HG03196 (cell line): ENCODE results near the gene WAPL.
A peak's percentile ranks its signal among the peaks of the same experiment; 100 is the strongest.
"Not testable (repeated sequence)": the region's sequence is repeated elsewhere in the genome, so short reads cannot be mapped to it uniquely, and the experiment has no call there.

Experiments used
- ATAC-seq: cut with Tn5 transposase; IDR thresholded peaks from one replicate; pipeline ENCODE4 v1.9.1; 2021; ENCODE audit not compliant: unreplicated experiment

Gene WAPL, protein sequence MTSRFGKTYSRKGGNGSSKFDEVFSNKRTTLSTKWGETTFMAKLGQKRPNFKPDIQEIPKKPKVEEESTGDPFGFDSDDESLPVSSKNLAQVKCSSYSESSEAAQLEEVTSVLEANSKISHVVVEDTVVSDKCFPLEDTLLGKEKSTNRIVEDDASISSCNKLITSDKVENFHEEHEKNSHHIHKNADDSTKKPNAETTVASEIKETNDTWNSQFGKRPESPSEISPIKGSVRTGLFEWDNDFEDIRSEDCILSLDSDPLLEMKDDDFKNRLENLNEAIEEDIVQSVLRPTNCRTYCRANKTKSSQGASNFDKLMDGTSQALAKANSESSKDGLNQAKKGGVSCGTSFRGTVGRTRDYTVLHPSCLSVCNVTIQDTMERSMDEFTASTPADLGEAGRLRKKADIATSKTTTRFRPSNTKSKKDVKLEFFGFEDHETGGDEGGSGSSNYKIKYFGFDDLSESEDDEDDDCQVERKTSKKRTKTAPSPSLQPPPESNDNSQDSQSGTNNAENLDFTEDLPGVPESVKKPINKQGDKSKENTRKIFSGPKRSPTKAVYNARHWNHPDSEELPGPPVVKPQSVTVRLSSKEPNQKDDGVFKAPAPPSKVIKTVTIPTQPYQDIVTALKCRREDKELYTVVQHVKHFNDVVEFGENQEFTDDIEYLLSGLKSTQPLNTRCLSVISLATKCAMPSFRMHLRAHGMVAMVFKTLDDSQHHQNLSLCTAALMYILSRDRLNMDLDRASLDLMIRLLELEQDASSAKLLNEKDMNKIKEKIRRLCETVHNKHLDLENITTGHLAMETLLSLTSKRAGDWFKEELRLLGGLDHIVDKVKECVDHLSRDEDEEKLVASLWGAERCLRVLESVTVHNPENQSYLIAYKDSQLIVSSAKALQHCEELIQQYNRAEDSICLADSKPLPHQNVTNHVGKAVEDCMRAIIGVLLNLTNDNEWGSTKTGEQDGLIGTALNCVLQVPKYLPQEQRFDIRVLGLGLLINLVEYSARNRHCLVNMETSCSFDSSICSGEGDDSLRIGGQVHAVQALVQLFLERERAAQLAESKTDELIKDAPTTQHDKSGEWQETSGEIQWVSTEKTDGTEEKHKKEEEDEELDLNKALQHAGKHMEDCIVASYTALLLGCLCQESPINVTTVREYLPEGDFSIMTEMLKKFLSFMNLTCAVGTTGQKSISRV (N-terminal part only)

DNA sequence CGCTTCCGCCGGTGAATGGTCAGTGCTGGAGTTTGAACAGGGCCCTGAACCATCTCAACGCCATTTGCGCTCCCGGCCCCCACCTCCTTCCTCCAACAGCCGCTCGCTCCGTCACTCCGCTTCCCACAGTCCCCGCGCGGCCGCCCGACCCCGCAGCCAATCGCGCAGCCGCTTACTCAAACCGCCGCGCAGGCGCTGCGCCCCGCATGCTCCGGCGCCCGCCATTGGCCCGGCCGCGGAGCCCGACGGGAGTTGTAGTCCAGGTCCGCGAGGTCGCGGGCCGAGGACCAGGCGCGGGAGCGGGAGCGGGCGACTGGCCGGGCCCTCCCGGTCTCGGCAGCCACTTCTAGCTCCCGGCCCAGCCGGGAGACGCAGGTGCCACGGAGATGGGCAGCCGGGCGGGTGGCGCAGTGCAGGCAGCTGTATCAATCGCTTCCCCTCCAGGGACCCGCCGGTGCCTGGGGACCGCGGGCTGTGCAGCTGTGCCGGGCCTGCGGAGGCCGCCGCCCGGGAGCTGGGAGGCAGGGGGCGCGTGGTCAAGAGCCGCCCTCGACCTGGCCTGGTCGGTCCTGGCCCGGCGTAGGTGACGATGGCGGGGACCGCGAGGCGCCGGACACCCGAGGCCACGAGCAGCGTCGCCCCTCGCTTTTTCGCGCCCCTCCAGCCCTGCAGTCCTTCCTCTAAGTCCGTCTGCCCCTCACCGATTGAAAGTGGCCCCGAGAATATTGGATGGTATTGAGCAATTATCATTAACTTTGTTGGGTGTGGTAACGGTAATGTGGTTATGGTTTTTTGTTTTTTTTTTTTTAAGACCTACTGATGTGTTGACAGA lies at the start of gene WAPL:
WAPL (minus strand) TSS at position 115 of the 832 bp plus-strand sequence. CDS start 3,723 bp downstream, outside the sequence.
- ATAC-seq = peak; percentile 94

DNA sequence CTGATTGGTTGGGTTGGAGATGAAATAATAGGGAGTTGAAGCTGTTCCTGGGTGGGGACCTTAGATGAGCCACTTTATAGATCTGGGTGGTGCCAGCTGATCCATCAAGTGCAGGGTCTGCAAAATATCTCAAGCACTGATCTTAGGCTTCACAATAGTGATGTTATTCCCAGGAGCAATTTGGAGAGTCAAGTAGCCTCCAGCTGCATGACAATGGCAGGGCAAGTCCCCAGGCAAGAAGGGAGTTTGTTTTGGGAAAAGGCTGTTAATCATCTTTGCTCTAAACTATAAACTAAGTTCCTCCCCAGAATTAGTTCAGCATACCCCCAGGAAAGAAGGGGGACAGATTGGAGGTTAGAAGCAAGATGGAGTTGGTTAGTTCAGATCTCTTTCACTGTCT lies 47.7 kb upstream of the WAPL start:
- ATAC-seq = no peak

DNA sequence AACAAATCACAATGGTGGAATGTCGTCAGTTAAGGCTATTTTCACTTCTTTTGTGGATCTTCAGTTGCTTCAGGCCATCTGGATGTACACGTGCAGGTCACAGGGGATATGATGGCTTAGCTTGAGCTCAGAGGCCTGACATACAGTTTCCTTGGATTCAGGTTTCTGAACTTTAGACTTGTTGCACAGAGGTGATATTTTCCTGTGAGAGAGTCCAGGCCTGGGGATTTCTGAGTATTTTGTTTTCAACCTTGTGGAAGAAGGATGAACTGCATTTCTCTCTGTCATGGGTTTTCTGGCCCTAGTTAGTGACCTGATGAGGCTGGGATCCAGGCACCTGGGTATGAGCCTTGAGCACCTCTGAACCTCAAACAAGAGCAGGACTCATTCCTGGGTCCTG lies 44.9 kb upstream of the WAPL start:
- ATAC-seq = not testable (repeated sequence)

DNA sequence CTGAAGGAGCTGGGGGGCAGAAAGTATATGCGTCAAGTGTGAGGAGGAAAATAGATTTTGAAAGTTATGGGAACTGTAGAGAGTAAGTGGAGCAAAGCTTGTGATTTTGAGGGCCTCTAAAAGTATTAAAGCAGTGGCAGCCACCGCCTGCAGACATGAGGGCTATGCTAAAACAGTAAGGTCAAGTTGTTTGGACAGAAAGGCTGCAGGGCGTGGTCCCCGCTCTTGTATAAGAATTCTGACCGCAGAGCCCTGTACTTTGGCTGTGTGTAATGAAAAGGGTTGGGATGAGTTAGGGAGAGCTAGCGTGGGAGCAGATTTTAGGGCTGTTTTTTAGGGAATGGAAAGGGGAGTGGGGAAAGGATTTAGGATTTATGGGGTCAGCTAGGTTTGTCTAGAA lies 41.7 kb upstream of the WAPL start:
- not testable (repeated sequence) for ATAC-seq

DNA sequence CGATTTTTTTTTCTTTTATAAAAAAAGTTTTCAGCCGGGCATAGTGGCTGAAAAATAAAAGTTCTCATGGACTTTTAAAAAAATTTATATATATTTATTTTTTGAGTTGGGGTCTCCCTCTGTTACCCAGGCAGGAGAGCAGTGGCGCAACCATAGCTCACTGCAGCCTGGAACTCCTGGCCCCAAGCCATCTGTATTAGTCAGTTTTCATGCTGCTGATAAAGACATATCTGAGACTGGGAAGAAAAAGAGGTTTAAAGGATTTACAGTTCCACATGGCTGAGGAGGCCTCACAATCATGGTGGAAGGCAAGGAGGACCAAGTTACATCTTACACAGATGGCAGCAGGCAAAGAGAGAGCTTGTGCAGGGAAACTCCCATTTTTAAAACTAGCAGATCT lies 37.1 kb upstream of the WAPL start:
- ATAC-seq = not testable (repeated sequence)

DNA sequence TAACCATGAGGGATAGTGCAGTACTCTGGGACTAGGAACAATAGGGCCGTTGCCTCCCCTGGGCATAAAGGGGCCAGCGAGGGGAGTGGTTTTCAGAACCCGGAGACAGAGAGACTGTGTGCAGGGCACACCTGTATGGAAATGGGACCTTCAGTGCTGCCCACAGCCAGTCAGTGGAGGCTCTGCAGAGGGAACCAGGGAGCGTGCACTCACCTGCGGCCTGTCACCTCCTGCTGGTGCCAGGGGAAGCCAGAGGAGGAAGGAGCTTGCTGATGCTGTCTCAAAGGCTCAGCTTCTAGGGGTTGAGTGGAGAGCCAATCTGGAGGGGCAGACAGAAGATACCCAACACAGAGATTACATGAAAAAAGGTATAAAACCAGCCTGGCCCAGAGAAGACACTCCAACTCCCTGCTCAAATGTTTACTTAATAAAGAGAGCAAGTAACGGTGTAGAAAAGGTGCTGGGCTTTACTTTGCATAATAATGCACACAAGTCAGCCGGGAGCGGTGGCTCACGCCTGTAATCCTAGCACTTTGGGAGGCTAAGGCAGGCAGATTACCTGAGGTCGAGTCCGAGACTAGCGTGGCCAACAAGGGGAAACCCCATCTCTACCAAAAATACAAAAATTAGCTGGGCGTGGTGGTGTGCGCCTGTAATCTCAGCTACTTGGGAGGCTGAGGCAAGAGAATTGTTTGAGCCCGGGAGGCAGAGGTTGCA lies 35.5 kb upstream of the WAPL start:
- no peak for ATAC-seq

DNA sequence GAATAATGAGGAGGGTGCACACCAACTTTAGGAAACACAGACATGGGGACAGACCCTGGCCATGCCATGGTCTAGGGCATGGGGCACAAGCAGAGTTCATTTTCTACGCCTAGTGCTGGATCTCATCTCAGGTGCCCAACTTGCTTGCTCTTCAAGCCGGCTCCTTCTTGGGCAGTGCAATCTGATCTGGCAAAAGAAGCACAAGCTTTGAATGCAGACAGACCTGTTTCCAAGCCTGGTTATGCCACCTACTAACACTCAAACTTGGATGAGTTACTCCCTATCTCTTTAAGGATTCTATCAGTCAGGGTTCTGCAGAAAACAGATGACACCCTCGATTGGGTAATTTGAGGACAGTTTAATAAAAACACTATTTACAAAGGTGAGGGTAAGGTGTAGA lies 34.9 kb upstream of the WAPL start:
- ATAC-seq = no peak

DNA sequence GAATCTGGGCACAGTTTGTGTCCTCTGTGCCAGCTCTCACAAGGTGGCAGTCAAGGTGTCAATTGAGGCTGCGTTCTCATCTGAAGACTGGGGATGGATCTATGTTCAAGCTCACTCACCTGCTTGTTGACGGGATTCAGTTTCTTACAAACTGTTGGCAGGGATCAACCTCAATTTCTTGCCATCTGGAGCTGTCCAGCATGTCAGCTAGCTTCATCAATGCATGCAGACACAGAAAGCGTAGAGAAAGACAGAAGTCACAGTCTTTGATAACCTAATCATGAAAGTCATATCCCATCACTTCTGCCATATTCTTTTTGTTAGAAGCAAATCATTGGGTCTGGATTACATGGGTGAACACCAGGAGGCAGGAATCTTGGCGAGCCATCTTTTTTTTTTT lies 32.0 kb upstream of the WAPL start:
- no peak for ATAC-seq

DNA sequence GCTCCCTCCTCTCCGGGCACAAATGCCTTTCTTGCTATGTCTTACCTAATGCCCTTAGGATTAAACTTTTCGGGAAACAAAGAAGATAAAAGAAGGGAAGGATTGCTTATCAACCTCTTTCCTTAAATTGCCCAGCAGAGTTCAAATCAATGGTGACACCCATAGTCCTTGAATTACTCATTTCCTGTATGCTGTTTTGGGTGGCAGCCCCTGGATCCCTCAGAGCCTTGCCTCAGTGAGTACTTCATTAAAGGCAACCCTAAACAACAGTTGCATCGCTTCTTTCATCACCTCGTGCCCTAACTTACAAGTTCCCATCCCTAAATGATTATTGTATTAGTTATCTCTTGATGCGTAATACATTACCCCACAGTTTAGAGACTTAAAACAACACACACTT lies 31.6 kb upstream of the WAPL start:
- ATAC-seq = no peak

DNA sequence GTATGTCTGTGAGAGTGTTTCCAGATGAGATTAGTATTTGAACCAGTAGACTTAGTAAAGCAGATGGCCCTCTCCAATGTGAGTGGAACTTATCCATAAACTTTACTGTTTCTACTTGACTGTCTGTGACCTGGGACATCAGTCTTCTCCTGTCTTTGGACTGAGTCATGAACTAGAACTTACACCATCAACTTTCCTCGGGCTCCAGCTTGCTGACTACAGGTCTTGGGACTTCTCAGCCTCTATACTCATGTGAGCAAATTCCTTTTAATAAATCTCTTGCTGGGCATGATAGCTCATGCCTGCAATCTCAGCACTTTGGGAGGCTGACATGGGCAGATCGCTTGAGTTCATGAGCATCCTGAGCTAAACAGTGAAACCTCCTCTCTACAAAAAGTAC lies 25.7 kb upstream of the WAPL start:
- no peak for ATAC-seq

DNA sequence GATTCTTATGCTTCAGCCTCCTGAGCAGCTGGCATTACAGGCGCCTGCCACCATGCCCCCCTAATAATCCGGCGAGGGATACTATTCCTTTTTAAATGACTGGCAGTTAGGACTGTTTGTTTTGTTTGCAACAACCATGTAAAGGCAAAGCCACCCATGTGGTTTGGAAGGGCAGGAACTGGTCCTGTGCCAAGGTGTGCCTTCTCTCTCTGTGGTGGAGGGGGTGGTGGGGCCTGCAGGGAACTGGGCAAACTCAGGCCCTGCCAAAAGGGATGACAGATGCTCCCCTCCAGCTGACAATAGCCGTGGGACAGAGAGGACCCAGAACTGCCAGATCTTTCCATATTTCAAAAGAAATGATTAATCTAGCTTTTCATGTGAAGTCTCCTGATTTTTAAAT lies 23.5 kb upstream of the WAPL start:
- no peak for ATAC-seq

DNA sequence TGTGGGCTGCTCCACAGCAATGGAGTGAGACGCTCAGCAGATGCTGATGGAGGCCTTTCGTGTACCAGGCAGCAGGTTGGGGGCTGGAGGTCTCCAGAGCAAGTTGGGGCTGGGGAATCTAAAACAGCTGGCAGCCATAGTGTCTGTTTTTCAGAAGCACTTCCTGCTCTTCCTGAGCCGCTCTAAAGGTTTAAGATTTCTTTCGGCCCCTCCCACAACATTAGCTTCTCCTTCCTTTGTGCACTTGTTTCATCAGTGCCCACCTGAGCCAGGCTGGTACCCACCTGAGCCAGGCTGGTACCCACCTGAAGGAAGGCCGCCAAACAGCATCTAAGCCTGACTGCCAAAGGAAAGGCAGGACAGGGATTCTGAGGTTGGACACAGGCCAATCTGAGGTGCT lies 18.4 kb upstream of the WAPL start:
- ATAC-seq = no peak

DNA sequence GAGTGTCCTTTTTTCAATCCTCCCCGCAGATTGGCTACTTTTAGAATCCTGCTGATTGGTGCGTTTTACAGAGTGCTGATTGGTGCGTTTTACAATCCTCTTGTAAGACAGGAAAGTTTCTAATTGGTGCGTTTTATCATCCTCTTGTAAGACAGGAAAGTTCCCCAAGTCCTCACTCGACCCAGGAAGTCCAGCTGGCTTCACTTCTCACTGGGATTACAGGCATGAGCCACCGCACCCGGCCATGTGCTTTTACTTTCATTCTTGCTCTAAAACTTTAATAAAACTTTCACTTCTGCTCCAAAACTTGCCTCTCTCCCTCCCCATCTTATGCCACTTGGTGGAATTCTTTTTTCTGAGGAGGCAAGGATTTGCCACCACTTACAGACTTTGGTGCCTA lies 17.0 kb upstream of the WAPL start:
- ATAC-seq = no peak

DNA sequence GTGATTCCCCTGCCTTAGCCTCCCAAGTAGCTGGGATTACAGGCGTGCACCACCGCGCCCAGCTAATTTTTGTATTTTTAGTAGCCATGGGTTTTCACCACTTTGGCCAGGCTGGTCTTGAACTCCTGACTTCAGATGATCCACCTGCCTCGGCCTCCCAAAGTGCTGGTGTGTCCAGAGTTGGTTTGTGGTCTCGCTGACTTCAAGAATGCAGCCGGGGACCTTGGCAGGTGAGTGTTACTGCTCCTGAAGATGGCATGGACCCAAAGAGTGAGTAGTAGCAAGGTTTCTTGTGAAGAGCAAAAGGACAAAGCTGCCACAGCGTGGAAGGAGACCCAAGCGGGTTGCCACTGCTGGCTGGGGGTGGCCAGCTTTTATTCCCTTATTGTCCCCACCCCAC lies 16.4 kb upstream of the WAPL start:
- ATAC-seq = not testable (repeated sequence)

DNA sequence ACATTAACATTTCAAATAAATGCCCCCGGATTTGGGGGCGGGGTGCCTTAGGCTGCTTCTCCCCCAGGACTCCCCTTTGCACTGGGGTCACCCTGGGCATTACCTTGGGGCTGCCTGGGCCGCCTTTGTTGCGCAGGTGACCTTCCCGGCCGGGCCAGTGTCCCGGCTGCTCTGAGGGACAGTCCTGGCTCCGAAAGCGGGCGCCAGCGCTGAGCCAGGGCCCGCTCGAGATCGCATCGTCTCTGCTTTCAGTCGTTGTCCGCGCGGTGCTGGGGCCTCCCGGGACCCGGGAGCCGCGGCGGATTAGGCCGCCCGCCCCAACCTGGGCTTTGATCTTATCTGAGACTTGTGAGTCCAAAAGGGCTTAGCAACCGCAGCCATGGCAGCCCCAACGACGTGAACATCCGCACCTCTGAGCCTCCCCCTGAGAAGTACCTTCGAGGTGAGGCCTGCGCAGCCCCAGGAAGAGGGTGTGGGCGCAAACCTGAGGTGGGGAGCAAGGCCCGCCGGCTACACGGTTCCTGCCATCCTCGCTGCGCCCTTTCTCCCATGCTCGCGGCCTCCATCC lies 14.8 kb upstream of the WAPL start:
- no peak for ATAC-seq

DNA sequence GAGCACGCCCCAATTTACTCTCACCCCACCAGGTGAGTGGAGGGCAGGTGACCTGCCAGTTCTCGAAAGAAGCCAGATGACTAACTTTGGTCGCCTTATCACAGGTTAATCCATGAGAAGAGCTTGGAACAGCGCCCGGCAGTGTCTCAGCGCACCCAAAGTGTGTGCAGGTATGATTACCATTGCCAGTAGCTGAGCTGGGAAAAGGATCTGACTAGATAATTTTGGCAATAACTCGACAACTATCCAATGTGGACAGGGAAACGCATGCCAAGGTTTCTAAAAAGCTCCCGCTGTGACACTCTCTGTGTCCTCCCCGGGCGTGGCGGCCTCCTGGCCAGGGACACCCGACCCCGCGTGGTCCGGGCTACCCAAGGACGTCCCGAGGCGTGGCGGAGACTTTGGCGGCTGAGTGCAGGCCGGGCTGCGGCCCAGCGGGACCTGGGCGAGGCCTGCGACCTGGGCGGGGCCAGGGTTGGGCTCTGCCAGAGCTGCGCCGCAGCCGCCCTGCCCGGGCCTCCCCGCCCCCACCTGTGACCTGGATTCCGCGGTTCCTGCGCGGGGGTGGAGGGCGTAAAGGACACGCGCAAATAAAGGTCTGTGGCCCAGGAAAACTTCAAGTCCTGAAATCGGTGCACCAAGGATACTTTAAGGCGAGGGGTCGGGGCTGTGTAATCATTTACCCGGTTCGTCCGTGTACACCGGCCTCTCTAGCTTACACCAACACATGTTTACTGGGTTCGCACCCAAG lies 13.7 kb upstream of the WAPL start:
- peak; percentile 44 for ATAC-seq

DNA sequence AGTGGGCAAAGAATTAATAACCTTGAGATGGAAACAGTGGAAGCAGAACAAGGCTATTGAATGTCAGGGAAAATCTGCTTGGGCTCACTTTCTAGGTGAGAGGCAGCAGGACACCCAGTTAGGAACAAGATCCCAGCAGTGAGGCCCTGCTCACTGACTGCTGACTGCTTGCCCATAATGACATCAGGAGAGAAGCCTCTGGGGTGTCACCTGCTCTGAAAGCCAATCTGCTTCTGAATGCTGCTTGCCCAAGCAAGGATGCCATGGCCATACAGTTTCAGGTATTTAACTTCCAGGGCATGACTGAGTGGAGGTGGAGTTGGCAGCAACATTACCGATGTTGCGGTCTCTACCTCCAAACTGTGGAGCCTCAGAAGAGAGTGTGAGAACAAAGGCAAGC lies 11.7 kb upstream of the WAPL start:
- no peak for ATAC-seq

DNA sequence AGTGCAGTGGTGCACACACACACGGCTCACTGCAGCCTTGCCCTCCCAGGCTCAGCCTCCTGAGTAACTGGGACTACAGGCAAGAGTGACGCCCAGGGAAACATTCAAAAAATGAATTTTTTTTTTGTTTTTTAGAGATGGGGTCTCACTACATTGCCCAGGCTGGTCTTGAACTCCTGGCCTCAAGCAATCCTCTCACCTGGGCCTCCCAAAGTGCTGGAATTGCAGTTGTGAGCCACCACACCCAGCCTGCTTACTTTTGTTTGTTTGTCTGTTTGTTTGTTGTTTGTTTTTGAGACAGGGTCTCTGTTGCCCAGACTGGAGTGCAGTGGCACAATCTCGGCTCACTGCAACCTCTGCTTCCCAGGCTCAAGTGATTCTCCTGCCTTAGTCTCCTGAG lies 7.1 kb upstream of the WAPL start:
- not testable (repeated sequence) for ATAC-seq

DNA sequence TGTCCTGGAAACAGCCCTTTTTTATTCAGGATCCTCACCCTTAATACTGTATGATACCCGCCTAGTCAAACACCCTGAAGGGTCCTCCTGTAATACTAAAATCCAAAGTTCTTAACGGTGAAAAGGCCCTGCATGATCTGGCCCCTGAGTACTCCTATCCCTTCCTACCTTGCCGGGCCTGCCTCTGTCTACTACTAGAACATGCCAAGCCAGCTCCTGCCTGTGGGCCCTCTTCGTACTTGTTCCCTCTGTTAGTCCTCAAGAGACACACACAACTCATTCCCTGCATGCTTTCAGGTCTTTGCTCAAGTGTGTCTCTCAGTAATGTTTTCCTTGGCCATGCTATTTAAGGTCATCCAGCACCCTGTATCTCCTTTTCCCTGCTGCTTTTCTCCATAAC lies 5.0 kb upstream of the WAPL start:
- no peak for ATAC-seq
